Nephron progenitor cell (in vitro differentiated cells): ENCODE results near the gene CDH4.

Source experiments
- DNase-seq: peaks from one replicate; pipeline ENCODE4 v3.0.0; 2021
- H3K27ac Mint-ChIP-seq: 2 replicates; pipeline ENCODE4 v1.8.0; 2021; ENCODE audit warnings: mild to moderate bottlenecking, moderate library complexity, mixed read lengths
- H3K27me3 Mint-ChIP-seq: 2 replicates; pipeline ENCODE4 v1.8.0; 2021; ENCODE audit warnings: mild to moderate bottlenecking, low read depth, mixed read lengths; ENCODE audit not compliant: poor library complexity
- H3K36me3 Mint-ChIP-seq: 2 replicates; pipeline ENCODE4 v1.8.0; 2021; ENCODE audit warnings: low read depth, mixed read lengths
- H3K4me1 Mint-ChIP-seq: 2 replicates; pipeline ENCODE4 v1.8.0; 2021; ENCODE audit warnings: mixed read lengths
- H3K4me3 Mint-ChIP-seq: 2 replicates; pipeline ENCODE4 v1.8.0; 2021; ENCODE audit warnings: mild to moderate bottlenecking, moderate library complexity, mixed read lengths
- H3K9me3 Mint-ChIP-seq: 2 replicates; pipeline ENCODE4 v1.8.0; 2021; ENCODE audit warnings: mild to moderate bottlenecking, moderate library complexity, mixed read lengths
- TF ChIP-seq, protein P1 (sequence below): fragments of 200-600 bp; sonication (generic); IDR thresholded peaks from 2 replicates; pipeline ENCODE4 v1.5.0; 2021; ENCODE audit warnings: antibody characterized with exemption

The CDH4 gene

DNA sequence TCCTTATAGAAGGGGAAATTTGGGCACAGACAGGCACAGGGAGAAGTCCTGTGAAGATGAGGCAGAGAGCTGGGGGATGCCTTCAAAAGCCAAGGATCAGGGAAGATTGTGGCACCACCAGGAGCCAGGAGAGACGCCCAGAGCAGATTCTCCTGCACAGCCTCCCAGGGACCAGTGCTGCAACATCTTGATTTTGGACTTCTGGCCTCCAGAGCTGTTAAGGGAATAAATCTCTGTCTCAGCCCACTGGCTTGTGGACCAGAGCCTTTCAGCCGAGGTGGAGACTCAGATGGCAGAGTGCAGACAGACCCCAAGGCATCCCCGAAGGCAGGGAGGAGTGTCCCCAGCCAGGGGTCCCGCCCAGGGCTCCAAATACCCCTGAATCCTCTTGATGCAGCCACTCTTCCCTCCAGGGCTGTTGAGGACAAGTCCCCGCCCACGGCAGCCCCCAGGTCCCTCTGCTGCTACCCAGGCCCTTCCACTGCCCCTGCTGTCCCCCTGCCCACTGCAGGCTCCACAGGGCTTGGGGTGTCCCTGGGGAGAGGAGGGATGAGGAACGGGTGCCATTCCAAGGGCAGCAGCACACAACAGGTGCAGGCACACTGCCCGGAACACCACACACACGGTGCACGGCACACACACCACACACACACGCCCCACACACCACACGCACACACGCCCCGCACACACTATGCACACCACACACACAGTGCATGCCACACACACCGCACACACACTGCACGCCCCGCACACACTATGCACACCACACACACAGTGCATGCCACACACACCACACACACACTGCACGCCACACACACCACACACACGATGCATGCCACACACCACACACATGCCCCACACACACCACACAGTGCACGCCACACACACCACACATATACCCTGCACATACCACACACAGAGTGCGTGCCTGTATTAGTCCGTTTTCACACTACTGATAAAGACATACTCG lies 502.2 kb downstream of the CDH4 start:
- DNase-seq, result no peak
- TF ChIP-seq, protein P1, sequence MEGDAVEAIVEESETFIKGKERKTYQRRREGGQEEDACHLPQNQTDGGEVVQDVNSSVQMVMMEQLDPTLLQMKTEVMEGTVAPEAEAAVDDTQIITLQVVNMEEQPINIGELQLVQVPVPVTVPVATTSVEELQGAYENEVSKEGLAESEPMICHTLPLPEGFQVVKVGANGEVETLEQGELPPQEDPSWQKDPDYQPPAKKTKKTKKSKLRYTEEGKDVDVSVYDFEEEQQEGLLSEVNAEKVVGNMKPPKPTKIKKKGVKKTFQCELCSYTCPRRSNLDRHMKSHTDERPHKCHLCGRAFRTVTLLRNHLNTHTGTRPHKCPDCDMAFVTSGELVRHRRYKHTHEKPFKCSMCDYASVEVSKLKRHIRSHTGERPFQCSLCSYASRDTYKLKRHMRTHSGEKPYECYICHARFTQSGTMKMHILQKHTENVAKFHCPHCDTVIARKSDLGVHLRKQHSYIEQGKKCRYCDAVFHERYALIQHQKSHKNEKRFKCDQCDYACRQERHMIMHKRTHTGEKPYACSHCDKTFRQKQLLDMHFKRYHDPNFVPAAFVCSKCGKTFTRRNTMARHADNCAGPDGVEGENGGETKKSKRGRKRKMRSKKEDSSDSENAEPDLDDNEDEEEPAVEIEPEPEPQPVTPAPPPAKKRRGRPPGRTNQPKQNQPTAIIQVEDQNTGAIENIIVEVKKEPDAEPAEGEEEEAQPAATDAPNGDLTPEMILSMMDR, result no peak
- Mint-ChIP-seq H3K4me1 (peaks cover 34% of the 10 kb centered on the region), H3K36me3 (no peaks in the 10 kb centered on the region), H3K27me3 (peaks cover 2% of the 10 kb centered on the region), H3K4me3 (no peak overlapping the region), H3K9me3 (peaks cover 21% of the 10 kb centered on the region), H3K27ac (no peak overlapping the region)

DNA sequence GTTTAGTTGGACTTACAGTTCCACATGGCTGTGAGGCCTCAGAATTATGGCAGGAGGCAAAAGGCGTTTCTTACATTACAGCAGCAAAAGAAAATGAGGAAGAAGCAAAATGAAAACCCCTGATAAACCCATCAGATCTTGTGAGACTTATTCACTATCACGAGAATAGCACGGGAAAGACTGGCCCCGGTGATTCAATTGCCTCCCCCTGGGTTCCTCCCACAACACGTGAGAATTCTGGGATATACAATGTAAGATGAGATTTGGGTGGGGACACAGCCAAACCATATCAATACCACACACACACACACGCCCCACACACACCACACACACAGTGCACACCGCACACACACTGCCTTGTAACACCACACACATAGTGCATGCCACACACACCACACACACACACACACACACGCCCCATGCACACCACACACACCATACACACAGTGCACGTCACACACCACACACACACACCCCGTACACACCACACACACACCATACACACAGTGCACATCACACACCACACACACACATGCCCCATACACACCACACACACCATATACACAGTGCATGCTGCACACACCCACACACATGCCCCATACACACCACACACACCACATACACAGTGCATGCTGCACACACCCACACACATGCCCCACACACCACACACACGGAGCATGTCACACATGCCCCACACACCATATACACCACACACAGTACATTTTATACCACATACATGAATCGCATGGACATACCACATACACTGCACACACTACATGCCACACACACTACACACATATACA lies 503.1 kb downstream of the CDH4 start:
- no peak overlapping the region for H3K27ac Mint-ChIP-seq
- no peak for DNase-seq

DNA sequence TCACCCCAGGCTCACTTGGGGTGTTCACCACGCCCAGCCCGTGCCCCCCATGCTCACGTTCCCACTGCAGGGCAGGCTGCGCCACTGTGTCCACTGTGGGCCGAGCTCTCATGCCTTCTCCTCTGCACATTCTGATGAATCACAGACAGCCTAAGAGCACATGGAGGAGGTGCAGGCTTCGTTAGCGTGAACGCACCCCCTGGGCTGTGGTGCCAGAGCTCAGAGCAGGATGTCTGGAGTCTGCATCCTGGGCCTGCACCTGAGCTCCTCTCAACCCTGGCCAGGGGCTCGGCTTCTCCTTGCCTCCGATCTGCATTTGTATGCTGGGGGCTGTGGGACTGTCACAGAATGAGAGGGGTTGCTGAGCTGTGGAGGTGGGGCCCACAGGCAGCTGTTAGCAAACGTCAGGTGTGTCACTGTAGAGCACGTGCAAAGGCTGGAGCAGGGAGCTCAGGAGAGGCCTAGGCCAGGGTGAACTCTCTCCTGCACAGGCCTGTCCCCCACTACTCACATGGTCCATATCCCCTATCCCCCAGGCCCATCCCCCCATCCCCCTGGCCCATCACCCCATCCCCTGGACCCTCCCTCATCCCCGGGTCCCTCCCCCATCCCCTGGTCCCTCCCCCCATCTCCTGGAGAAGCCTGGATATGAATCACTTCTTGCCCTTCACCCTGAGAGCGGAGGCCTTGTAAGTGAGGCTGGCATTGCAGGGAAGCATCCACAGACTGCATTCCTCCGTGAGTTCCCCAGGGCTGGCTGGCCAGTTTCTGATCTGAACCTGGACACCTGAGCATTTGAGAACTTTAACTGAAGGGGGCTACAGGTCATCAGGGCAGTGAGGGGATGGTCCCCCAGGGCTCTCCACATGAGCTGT lies 504.1 kb downstream of the CDH4 start:
- Mint-ChIP-seq H3K9me3 (peaks cover 6% of the 10 kb centered on the region), H3K27me3 (peaks cover 7% of the 10 kb centered on the region), H3K4me1 (peaks cover 34% of the 10 kb centered on the region), H3K27ac (no peak overlapping the region), H3K36me3 (no peaks in the 10 kb centered on the region), H3K4me3 (no peak overlapping the region)
- DNase-seq, result no peak
- TF ChIP-seq, protein P1, result no peak

More for the DNA sequence above, 503.1 kb downstream of the CDH4 start:
- Mint-ChIP-seq H3K27me3 (peaks cover 2% of the 10 kb centered on the region), H3K9me3 (peaks cover 17% of the 10 kb centered on the region), H3K4me1 (peaks cover 34% of the 10 kb centered on the region), H3K36me3 (no peaks in the 10 kb centered on the region), H3K4me3 (no peak overlapping the region)
- TF ChIP-seq, protein P1, result no peak

DNA sequence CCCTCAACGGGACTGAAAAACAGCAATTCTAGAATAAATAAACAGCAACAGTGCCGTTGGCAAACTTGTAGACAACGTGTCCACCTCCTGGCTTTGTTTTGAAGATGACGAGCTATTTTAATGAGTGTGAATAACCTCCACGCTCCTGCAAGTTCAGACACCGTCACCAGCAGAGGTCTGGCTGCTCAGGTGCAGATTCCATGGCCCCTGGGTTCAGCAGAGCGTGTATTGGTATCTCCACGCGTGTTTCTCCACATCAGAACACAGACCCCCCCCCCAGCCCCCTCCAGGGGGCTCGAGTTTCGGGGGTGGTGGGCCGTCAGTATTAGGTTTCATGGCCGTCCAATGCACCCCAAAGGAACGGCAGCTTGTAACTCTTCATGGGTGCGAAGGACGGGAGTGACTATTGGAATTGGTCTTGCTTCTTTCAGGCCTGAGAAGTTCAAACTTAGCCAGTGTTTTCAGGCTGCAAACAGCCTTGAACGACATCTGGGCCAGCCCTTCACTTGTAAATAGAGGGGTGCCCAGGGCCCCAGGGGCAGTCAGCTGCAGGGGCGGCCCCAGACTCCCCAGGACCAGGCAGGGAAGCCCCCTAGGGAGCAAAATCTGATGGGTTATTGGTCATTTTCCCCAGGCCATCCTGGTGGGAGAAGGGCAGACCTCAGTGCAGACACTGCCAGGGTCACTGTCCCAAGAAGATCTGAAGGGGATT lies 505.1 kb downstream of the CDH4 start:
- TF ChIP-seq, protein P1, result no peak
- no peak for DNase-seq
- peaks cover 12% of the 10 kb centered on the region for H3K27me3 Mint-ChIP-seq
- H3K4me3 Mint-ChIP-seq, result no peak overlapping the region
- H3K4me1 Mint-ChIP-seq, result peaks cover 34% of the 10 kb centered on the region
- no peak overlapping the region for H3K27ac Mint-ChIP-seq
- H3K9me3 Mint-ChIP-seq, result peaks cover 4% of the 10 kb centered on the region
- no peaks in the 10 kb centered on the region for H3K36me3 Mint-ChIP-seq
